Mucosa of rectum (tissue), 2 donors: Measurements from ENCODE around the gene PPP1R11.
A peak's percentile ranks its signal among the peaks of the same experiment; 100 is the strongest.

ENCODE experiments used
- H3K27ac ChIP-seq, 2 donors: one replicate each; pipeline ENCODE4 v1.7.0; 2013; ENCODE audit warnings: inconsistent platforms in 2 of 2, low read depth in 2 of 2, low read length in 2 of 2
- H3K27me3 ChIP-seq, 2 donors: one replicate each; pipeline ENCODE4 v1.7.0; 2013; ENCODE audit warnings: low read length in 2 of 2; ENCODE audit not compliant: control insufficient read depth in 2 of 2, insufficient read depth in 2 of 2
- H3K36me3 ChIP-seq, 2 donors: one replicate each; pipeline ENCODE4 v1.7.0; 2013; ENCODE audit warnings: low read length in 2 of 2; ENCODE audit not compliant: control insufficient read depth in 2 of 2, insufficient read depth in 2 of 2
- H3K4me1 ChIP-seq, 2 donors: one replicate each; pipeline ENCODE4 v1.7.0; 2013; ENCODE audit warnings: low read length in 2 of 2, mild to moderate bottlenecking in 1 of 2; ENCODE audit not compliant: control insufficient read depth in 2 of 2, insufficient read depth in 2 of 2
- H3K4me3 ChIP-seq, 2 donors: one replicate each; pipeline ENCODE4 v1.7.0; 2013; ENCODE audit warnings: low read length in 2 of 2
- H3K9ac ChIP-seq, 2 donors: one replicate each; pipeline ENCODE4 v1.7.0; 2013; ENCODE audit warnings: low read length in 2 of 2, low read depth in 1 of 2, mild to moderate bottlenecking in 1 of 2
- H3K9me3 ChIP-seq, 2 donors: one replicate each; pipeline ENCODE4 v1.7.0; 2013; ENCODE audit warnings: low read length in 2 of 2; ENCODE audit not compliant: control insufficient read depth in 2 of 2
- donor health status: healthy.
- donor health status: Normal muscosa, but diverticular disease.

PPP1R11 gene

DNA sequence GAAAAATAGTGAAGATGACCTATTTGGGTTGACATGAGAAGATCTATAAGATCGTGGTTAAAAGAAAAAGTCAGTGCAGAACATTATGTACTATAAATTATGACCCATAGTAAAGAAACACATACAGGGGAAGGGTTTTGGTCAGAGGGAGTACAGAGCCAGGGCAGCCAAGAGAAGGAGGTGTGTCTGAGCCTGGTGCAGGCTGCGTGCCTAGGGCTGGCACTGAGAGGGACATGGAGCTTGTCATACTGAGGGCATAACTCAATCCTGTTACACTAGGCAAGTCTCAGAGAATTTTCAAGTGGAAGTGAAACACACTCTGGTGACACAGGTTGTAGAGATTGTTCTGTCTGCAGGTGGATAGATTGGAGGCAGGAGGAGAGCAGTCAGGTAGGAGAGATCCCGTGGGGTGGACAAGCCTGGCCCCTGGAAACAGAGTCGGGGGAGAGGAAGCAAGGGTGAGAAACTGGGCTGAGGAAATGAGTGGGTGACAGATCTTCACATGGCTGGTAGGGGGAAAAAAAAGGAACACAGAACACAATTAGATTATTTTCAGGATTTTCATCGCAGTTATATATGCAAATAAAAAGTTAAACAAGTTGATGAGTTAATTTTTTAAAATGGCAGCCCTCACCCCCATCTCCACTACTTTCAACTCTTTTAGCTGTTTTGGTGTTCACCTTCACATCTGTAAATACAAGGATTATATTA, 27.1 kb downstream of the PPP1R11 start:
- Histone ChIP-seq H3K4me1 (peaks cover 12 to 22% of the 10 kb centered on the region in 2 donors), H3K4me3 (no peak overlapping the region), H3K9ac (no peak overlapping the region), H3K27ac (no peak overlapping the region), H3K9me3 (no peaks in the 10 kb centered on the region), H3K36me3 (no peaks in the 10 kb centered on the region), H3K27me3 (peaks cover 3 to 8% of the 10 kb centered on the region in 2 donors)

DNA sequence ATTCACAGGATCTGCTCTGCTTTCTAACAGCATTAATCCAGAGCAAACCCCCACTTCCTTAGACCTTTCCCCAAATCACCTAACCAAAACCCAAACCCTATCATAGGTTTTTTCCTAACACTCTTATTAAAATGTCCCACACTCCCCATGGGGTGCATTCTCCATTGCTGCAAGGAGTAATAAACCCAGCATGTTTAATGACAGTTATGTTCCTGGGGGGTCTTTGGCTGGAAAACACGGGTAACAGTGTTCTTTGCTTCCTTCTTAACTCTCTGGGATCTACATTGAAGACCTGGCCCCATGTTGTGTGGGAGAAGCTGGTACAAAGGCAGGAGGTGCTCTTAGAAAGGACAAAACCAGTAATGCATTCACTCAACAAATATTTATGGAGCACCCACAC, 29.8 kb downstream of the PPP1R11 start:
- Histone ChIP-seq H3K4me3 (no peak overlapping the region), H3K36me3 (no peaks in the 10 kb centered on the region), H3K27me3 (peaks cover 4 to 15% of the 10 kb centered on the region in 2 donors), H3K27ac (no peak overlapping the region), H3K4me1 (peaks cover 26 to 35% of the 10 kb centered on the region in 2 donors), H3K9ac (no peak overlapping the region), H3K9me3 (no peaks in the 10 kb centered on the region)

DNA sequence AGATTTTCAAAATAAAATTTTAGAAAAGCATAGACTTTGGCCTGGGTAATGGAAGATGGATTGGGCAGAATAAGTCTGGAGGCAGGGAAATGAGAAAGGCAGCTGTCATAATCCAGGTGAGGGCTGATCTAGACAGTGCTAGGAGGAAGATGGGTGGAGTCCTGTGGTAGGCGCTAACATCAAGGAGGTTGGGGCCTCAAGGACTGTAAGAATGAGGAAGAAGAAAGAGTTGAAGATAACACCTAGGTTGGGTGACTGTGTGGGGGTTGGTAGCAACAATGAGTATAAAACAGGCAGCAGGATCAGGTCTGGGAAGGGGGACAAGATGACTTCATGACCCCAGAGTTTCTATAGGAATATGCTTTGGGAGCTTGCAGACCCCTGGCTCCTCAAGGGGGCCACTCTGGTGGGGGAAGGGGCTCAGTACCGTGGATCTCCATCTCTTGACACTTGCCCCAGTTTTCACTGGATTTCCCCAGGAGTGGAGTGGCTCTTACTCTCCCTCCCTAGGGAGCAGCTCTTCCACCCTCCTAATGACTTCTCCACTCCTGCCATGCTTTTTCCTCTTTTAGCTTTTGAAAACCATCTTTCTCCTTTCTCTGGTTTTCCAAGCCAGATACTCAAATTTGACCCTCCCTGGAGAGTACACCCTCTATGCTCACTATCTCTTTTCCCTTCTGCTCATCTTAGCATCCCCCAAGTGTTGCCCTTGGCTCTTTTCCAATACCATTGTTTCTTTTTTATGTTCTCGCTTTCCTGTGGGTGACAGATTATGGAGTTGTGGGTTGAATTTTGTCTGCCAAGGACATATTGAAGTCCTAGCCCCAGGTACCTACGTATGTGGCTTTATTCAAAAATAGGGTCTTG, 31.1 kb downstream of the PPP1R11 start:
- peak overlapping the region; percentile 27 to 58 for H3K27ac ChIP-seq
- no peaks in the 10 kb centered on the region for H3K9me3 ChIP-seq
- no peak overlapping the region for H3K4me3 ChIP-seq
- no peak overlapping the region for H3K9ac ChIP-seq
- H3K36me3 ChIP-seq, result no peaks in the 10 kb centered on the region
- peaks cover 4 to 10% of the 10 kb centered on the region in 2 donors for H3K27me3 ChIP-seq
- H3K4me1 ChIP-seq, result peaks cover 32 to 38% of the 10 kb centered on the region in 2 donors

DNA sequence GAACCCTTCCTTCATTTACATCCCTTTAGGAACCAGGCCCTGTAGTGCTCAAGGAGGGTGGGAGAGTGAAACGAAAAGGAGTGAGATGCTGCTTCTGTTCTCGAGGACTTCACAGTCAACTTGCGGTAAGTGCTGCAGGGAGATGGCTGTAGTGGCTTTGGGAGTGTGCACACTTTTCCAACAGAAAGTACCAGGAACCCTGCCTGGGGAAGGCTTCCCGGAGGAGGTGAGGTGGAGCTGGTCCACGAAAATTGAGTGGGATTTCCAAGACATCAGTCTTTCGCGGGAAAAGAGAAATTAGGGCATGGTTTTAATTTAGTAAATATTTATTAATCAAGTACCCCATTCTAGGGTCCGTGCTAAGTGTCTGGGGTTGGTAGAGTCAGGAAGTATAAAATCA, 33.2 kb downstream of the PPP1R11 start:
- peaks cover 0 to 2% of the 10 kb centered on the region in 2 donors for H3K36me3 ChIP-seq
- no peaks in the 10 kb centered on the region for H3K9me3 ChIP-seq
- H3K9ac ChIP-seq, result peak overlapping the region in 1 of 2 donors; percentile 80
- peak overlapping the region; percentile 66 to 76 for H3K4me3 ChIP-seq
- peaks cover 4 to 10% of the 10 kb centered on the region in 2 donors for H3K27me3 ChIP-seq
- H3K4me1 ChIP-seq, result peaks cover 36 to 43% of the 10 kb centered on the region in 2 donors
- H3K27ac ChIP-seq, result peak overlapping the region; percentile 85 to 91

DNA sequence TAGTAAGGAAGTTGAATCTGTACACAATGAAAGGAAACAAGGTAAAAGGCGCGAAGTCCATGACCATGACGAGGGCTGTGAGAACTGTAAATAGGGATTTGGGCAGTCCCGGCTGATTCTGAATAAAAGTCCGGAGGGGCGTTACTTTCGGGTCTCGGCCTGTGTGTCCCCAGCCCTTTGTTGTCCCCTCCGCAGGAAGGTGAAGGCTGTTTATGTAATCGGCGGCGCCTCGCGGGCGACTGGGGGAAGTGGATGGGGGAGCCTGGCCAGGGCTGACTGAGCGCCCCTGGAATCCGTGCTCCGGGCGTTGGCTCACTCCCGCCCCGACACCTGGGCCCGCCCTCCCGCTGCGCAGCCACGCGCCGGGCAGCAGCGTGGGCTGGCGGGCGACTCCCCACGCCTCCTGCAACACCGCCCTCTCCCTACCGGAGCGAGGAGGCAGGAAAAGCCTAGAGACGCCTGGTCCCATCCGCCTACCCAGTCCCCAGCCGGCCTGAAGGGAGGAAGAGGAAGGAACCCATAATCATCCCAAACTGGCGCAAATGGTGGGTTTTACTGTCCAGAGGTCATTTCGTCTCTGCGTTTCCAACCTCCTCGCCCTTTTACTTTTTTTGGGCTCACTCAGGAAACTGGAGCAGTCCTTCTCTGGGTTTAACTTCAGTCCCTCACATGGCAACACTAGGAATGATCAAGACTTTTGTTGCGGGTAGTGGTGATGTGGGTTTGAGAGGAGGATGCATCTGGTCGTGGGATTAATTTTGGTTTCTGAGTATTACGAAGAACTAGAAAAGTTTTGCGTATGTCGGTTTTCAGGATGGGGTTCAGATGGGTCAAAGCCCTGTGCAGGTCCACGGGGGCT, 33.8 kb downstream of the PPP1R11 start:
- H3K4me3 ChIP-seq, result peak overlapping the region; percentile 66 to 76
- H3K27me3 ChIP-seq, result peaks cover 4 to 10% of the 10 kb centered on the region in 2 donors
- H3K9ac ChIP-seq, result peak overlapping the region; percentile 76 to 80
- peaks cover 36 to 43% of the 10 kb centered on the region in 2 donors for H3K4me1 ChIP-seq
- peak overlapping the region; percentile 85 to 91 for H3K27ac ChIP-seq
- H3K36me3 ChIP-seq, result peaks cover 0 to 2% of the 10 kb centered on the region in 2 donors
- H3K9me3 ChIP-seq, result no peaks in the 10 kb centered on the region

DNA sequence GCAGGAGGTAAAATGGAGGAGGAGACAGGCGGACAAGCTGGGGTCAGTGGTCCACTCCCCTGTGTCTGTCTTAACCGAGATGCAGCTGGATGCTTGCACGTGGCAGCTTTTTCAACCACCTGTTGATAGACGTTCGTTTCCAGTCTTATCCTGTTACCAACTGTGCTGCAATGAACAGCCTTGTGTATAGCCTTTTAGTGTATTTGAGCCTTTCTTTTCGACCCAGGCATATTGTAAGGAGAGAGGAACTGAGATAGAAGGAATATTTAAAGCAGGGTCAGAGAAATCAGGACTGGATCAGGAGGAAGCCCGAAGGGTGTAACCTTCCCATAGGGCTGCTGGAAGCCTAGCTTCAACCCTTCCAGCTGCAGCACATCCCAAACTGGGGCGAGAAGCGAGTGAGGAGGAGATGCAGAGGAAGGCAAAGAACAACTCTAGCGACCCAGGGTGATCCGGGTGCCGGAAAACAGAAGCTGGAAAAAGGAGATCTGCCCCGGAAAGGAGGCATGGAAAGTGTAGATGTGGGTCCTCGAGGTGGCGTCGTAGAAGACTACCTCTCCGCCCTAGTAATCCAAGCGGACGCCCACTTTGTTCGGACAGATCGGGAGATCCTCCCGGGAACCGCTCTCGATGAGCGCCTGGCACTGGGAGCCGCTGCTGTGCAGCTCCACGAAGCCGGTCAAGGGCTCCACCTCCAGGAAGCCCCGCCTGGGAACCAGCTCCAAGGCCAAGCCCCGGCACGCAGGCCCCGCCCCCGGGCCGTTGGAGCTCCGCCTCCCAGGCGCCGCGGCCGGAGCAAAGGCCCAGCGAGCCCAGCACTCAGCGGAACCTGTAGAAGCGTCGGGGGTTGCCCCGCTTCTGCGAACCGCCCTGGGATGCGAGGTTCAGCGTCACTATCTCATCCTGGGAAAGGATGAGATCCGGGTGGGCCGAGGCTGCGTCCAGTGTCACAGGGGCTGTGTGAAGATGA, 34.7 kb downstream of the PPP1R11 start:
- H3K27me3 ChIP-seq, result peaks cover 4 to 10% of the 10 kb centered on the region in 2 donors
- H3K27ac ChIP-seq, result peak overlapping the region; percentile 85 to 91
- H3K9ac ChIP-seq, result peak overlapping the region; percentile 76 to 80
- peaks cover 0 to 2% of the 10 kb centered on the region in 2 donors for H3K36me3 ChIP-seq
- peak overlapping the region; percentile 66 to 76 for H3K4me3 ChIP-seq
- peaks cover 36 to 43% of the 10 kb centered on the region in 2 donors for H3K4me1 ChIP-seq
- H3K9me3 ChIP-seq, result no peaks in the 10 kb centered on the region

DNA sequence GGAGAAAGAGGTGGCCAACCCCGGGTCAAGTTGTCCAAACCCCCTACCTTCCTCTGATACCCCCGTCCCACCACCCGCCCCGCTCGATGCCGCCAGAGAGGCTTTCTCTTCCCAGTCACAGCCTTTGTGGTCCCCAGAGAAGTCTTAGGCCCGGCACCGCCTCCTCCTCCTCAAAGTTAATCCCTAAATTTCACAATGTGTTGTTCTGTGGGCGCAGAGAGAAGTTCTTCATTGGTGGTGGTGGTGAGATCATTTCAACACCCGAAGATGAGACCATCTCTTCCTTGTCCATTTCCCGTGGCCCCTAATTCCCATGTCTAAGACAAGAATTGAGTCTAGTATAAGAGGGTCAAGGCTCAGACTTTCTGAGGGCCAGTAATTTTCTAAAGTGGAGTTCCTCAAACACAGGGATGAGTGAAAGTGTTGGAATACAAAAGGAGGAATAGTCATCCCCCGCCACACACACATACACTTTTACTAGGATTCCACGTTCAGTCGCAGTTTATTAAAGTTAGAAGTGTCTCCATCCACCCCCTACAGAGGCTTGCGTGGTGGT, 35.5 kb downstream of the PPP1R11 start:
- Histone ChIP-seq H3K27me3 (peaks cover 4 to 10% of the 10 kb centered on the region in 2 donors), H3K36me3 (peaks cover 0 to 2% of the 10 kb centered on the region in 2 donors), H3K4me3 (peak overlapping the region; percentile 66 to 76), H3K9me3 (no peaks in the 10 kb centered on the region), H3K27ac (peak overlapping the region; percentile 81 to 85), H3K9ac (peak overlapping the region; percentile 68 to 80), H3K4me1 (peaks cover 36 to 40% of the 10 kb centered on the region in 2 donors)

DNA sequence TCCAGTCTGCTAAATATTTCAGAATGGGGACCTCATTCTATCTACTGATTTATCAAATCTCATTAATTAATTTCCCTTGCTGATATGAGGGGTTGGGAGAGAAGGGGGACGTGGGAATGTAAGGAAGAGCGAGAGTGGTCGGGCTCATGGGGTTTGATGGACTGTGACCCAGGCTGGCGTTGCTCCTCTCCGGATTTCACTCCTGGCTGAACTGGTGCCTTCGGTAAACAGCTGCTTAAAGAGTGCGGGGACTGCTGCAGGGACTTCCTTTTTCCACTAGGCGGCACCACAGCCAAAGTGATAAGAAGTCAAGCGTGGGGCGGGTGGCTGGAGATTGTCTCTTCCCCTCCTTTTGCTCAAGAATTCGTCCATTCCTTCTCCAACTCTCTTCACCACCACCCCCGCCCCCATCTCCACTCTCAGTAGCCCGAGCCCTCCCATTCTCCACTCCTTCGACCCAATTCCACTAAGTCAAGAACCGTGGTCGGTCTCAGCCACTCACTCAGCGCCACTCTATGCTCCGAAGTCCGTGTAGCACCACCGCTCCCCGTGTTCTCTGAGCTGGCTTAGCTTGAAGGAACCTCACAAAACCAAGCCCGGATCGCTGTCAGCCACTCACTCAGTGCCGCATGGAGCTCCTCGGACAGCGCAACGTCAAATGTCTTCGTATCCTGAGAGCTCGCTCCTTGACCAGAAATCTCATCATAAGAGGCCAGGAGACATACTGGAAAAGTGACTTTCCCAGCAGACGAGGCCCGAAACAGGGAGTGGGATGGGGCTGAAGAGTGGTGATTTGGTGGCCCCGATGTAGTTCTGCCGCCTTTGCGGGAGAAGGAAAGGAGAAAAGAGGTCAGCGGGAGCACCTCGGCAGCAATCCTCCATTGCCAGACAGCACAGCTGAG, 36.2 kb downstream of the PPP1R11 start:
- no peaks in the 10 kb centered on the region for H3K9me3 ChIP-seq
- H3K27ac ChIP-seq, result peak overlapping the region; percentile 81 to 85
- H3K4me1 ChIP-seq, result peaks cover 37 to 38% of the 10 kb centered on the region in 2 donors
- peaks cover 0 to 2% of the 10 kb centered on the region in 2 donors for H3K36me3 ChIP-seq
- peak overlapping the region; percentile 63 to 65 for H3K4me3 ChIP-seq
- peak overlapping the region; percentile 43 to 80 for H3K9ac ChIP-seq
- peaks cover 4 to 8% of the 10 kb centered on the region in 2 donors for H3K27me3 ChIP-seq
